ENCODE measurements around the gene FAF1. TPM values are rescaled to one million over a fixed set of nuclear protein-coding genes. Genes with fewer than 3 reads are reported as not detected.
"Not testable (repeated sequence)": the region's sequence is repeated elsewhere in the genome, so short reads cannot be mapped to it uniquely, and the experiment has no call there.

Gene FAF1
- total and polyA plus RNA-seq, 8 donors = 20.1 to 144 (median 27.4) TPM

DNA sequence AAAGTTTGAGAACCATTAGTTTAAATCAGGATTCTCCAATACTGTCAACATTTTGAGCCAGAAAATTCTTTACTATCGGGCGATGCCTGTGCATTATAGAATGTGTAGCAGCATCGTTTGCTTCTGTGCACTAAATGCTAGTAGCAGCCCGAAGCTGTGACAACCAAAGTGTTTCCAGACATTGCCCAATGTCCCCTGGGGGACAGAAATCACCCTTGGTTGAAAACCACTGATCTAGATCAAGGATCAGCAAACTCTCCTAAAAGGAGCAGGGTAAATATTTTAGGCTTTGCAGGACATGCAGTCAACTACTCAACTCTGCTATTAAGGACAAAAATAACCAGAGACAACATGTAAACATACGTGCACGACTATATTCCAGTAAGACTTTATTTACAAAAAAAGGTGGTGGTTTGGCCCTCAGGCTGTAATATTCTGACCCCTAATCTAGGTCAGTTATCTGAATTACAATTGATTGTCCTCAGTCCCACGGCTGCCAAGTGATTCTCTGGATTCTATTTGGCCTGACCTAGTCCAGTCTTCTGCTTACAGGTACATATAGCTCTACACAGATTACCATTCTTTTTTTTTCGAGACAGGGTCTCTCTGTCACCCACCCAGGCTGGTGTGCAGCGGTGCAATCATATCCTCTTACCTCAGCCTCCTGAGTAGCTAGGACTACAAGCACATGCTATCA is 10.6 kb downstream of the FAF1 start:
- no peak overlapping the region for H3K4me3 ChIP-seq
- no peaks in the 10 kb centered on the region for H3K9me3 ChIP-seq
- H3K36me3 ChIP-seq = no peaks in the 10 kb centered on the region
- intact Hi-C loops (cut with DNase I; ENCODE audit: low total_unique reads) = no loop called here
- no peaks in the 10 kb centered on the region for H3K27me3 ChIP-seq
- TF ChIP-seq EP300 (IDR thresholded peaks at IDR 0.05) = no peak
- no peak for TF ChIP-seq POLR2A (IDR thresholded peaks at IDR 0.05)
- no peak for TF ChIP-seq POLR2AphosphoS5 (IDR thresholded peaks at IDR 0.05)
- TF ChIP-seq, protein P1, sequence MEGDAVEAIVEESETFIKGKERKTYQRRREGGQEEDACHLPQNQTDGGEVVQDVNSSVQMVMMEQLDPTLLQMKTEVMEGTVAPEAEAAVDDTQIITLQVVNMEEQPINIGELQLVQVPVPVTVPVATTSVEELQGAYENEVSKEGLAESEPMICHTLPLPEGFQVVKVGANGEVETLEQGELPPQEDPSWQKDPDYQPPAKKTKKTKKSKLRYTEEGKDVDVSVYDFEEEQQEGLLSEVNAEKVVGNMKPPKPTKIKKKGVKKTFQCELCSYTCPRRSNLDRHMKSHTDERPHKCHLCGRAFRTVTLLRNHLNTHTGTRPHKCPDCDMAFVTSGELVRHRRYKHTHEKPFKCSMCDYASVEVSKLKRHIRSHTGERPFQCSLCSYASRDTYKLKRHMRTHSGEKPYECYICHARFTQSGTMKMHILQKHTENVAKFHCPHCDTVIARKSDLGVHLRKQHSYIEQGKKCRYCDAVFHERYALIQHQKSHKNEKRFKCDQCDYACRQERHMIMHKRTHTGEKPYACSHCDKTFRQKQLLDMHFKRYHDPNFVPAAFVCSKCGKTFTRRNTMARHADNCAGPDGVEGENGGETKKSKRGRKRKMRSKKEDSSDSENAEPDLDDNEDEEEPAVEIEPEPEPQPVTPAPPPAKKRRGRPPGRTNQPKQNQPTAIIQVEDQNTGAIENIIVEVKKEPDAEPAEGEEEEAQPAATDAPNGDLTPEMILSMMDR (IDR thresholded peaks at IDR 0.05) = no peak
- WGBS, 5 donors = 79 to 85% (median 82%) methylated on average over 9 of the region's 9 CpGs
- peaks cover 0 to 21% (median 11%) of the 10 kb centered on the region in 4 donors for H3K4me1 ChIP-seq
- DNase-seq = no peak
- H3K27ac ChIP-seq = no peak overlapping the region

DNA sequence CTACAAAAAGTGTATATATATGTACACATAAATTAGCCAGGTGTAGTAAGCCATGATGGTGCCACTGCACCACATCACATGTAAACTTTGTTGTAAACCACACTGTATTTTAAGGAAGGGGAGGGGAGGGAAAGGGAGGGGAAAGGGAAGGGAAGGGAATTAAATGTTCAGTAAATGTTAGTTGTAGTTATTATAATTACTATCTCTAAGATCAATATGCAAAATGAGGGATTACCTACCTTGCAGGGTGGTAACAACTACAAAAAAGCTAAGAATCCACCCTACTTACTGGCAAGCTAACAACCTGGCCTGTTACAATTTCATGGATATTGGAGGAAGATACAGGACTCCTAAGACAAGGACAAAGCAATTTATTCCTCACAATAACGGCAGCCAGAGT is 17.7 kb downstream of the FAF1 start:
- Histone ChIP-seq H3K36me3 (no peaks in the 10 kb centered on the region), H3K9me3 (no peaks in the 10 kb centered on the region), H3K4me3 (no peak overlapping the region), H3K27me3 (no peaks in the 10 kb centered on the region), H3K27ac (no peak overlapping the region), H3K4me1 (peaks cover 0 to 10% (median 3%) of the 10 kb centered on the region in 4 donors)
- intact Hi-C loops (cut with DNase I; ENCODE audit: low total_unique reads) = no loop called here
- DNase-seq = no peak
- TF ChIP-seq POLR2AphosphoS5 (IDR thresholded peaks at IDR 0.05) (no peak), POLR2A (IDR thresholded peaks at IDR 0.05) (no peak), EP300 (IDR thresholded peaks at IDR 0.05) (no peak)
- TF ChIP-seq, protein P1 (IDR thresholded peaks at IDR 0.05) = no peak
- WGBS, 5 donors = 89 to 97% (median 94%) methylated on average over 1 of the region's 1 CpG

DNA sequence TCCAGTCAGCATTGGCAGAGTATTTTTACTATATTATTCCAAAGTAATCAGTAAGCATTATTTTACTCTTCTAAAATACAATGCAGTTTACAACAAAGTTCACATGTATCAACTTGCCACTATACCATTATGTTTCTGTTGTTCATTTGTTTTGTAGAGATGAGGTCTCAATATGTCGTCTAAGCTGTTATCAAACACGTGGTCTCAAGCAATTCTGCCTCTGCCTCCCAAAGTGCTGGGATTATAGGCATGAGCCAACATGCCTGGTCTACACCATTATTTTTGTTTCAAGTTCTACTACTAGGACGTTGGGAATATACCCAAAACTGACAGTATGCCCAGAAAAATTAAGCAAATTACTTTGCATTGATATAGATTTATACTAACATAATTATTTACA is 19.8 kb downstream of the FAF1 start:
- Histone ChIP-seq H3K27me3 (no peaks in the 10 kb centered on the region), H3K4me3 (no peak overlapping the region), H3K9me3 (no peaks in the 10 kb centered on the region), H3K4me1 (peaks cover 0 to 13% (median 7%) of the 10 kb centered on the region in 4 donors), H3K27ac (no peak overlapping the region), H3K36me3 (no peaks in the 10 kb centered on the region)
- 84 to 96% (median 93%) methylated on average over 3 of the region's 3 CpGs for WGBS, 5 donors
- no peak for TF ChIP-seq POLR2AphosphoS5 (IDR thresholded peaks at IDR 0.05)
- no peak for TF ChIP-seq EP300 (IDR thresholded peaks at IDR 0.05)
- TF ChIP-seq, protein P1 (IDR thresholded peaks at IDR 0.05) = no peak
- no peak for TF ChIP-seq POLR2A (IDR thresholded peaks at IDR 0.05)
- intact Hi-C loops (cut with DNase I; ENCODE audit: low total_unique reads) = no loop called here
- no peak for DNase-seq

DNA sequence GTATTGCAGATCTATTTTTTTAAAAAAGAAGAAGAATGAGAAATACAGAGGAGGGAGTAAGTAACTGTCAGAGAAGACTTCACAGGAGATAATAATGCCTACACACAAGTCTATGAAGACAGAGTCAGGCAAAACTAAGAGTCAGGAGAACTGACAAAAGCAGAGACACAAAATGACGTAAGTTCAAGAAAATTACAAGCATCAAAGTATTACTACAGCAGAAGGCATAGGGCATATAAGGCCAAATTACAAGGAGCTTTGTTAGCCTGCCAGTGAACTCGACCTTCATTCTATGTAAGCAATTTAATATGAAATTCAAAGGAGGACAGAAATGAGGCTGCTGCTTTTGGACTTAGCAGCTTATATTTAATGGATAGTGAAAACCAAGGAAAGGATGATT is 23.7 kb downstream of the FAF1 start:
- no peak overlapping the region for H3K27ac ChIP-seq
- intact Hi-C loops (cut with DNase I; ENCODE audit: low total_unique reads) = no loop called here
- H3K36me3 ChIP-seq = peaks cover 0 to 4% (median 0%) of the 10 kb centered on the region in 4 donors
- no peak for TF ChIP-seq EP300 (IDR thresholded peaks at IDR 0.05)
- no peaks in the 10 kb centered on the region for H3K27me3 ChIP-seq
- 64 to 85% (median 80%) methylated on average over 2 of the region's 2 CpGs for WGBS, 5 donors
- peaks cover 0 to 7% (median 6%) of the 10 kb centered on the region in 4 donors for H3K4me1 ChIP-seq
- H3K4me3 ChIP-seq = no peak overlapping the region
- no peak for DNase-seq
- no peaks in the 10 kb centered on the region for H3K9me3 ChIP-seq

DNA sequence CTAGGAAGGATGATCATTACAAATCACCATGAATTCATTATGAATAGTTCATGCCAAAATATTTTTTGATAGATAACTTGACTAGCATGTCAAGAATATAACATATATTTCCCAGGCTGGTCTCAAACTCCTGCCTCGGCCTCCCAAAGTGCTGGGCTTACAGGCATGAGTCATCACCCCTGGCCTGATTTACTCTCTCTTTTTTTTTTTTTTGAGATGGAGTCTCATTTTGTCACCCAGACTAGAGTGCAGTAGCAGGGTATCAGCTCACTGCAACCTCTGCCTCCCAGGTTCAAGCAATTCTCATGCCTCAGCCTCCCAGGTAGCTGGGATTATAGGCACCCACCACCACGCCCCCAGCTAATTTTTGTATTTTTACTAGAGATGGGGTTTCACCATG is 24.8 kb downstream of the FAF1 start:
- H3K36me3 ChIP-seq; H3K9me3 ChIP-seq; H3K4me1 ChIP-seq; H3K4me3 ChIP-seq; DNase-seq; H3K27ac ChIP-seq; intact Hi-C loops (cut with DNase I; ENCODE audit: low total_unique reads); H3K27me3 ChIP-seq: not testable (repeated sequence)
- WGBS, 5 donors = 89 to 94% (median 90%) methylated on average over 2 of the region's 2 CpGs
